A549 (cell line): Measurements from ENCODE around the gene MYO5C. TPM values are rescaled to one million over a fixed set of nuclear protein-coding genes. Genes with fewer than 3 reads are reported as not detected.

ENCODE experiments used
- ATAC-seq, 2 experiments: fragments of 200-7000 bp in 1 of 2; fragments of >200 bp in 1 of 2; cut with Nextera tagmentation in 1 of 2; cut with Tn5 transposase in 1 of 2; 3 replicates each; pipeline versions ENCODE4 v1.8.0 to v1.9.1; 2018 to 2020; ENCODE audit warnings: mild to moderate bottlenecking in 1 of 2, moderate library complexity in 1 of 2
- CTCF ChIA-PET: fragments of 300-600 bp; sonication (Branson Sonifier 250); formaldehyde crosslinking; extraction: SDS; loops from one replicate; lab custom pipeline; 2021; ENCODE audit warnings: antibody characterized with exemption, inconsistent platforms; lab: Yijun Ruan, JAX
- POLR2A ChIA-PET: fragments of 350-600 bp; formaldehyde crosslinking; extraction: SDS; loops from one replicate; lab custom pipeline; 2021; ENCODE audit warnings: antibody characterized with exemption, inconsistent platforms; lab: Yijun Ruan, JAX
- DNase-seq, 2 experiments: peaks; one replicate each; pipeline versions ENCODE4 v3.0.0 to v3.0.0-alpha.2; 2011 to 2016; ENCODE audit warnings: low read depth in 1 of 2, low spot score in 1 of 2
- FAIRE-seq: peaks from 2 replicates; lab custom pipeline; 2011; peaks lifted over from hg19 to GRCh38; lab: Jason Lieb, UNC
- H3K27ac ChIP-seq, 2 experiments: fragments of >200 bp; sonication (Bioruptor Twin); formaldehyde crosslinking; 3 replicates each; pipeline ENCODE4 v1.5.1; 2016 to 2017
- H3K4me1 ChIP-seq: fragments of >200 bp; sonication (Bioruptor Twin); formaldehyde crosslinking; 3 replicates; pipeline ENCODE4 v1.6.1; 2016
- H3K4me2 ChIP-seq: fragments of >200 bp; sonication (Bioruptor Twin); formaldehyde crosslinking; 3 replicates; pipeline ENCODE4 v1.6.1; 2016
- H3K4me3 ChIP-seq: fragments of >200 bp; sonication (Bioruptor Twin); formaldehyde crosslinking; 3 replicates; pipeline ENCODE4 v1.5.1; 2016
- H3K9me3 ChIP-seq: fragments of >200 bp; sonication (Bioruptor Twin); formaldehyde crosslinking; 3 replicates; pipeline ENCODE4 v1.6.1; 2016
- HMGXB4 ChIP-seq: fragments of 250-450 bp; sonication (Bioruptor Pico); IDR thresholded peaks from 2 replicates; pipeline ENCODE4 v1.5.0; 2021; ENCODE audit warnings: mild to moderate bottlenecking, moderate library complexity, borderline replicate concordance
- KDM5A ChIP-seq: fragments of 200-600 bp; sonication (generic); IDR thresholded peaks from 2 replicates; pipeline ENCODE4 v1.6.1; 2016; ENCODE audit warnings: antibody characterized with exemption, mild to moderate bottlenecking
- MAZ ChIP-seq: fragments of 150-350 bp; IDR thresholded peaks from 2 replicates; pipeline ENCODE4 v1.6.1; 2014; ENCODE audit warnings: antibody characterized with exemption, low read depth, low read length, borderline replicate concordance
- NFE2L2 ChIP-seq: fragments of 150-350 bp; conservative IDR thresholded peaks from 2 replicates; pipeline ENCODE4 v1.6.1; 2014; ENCODE audit warnings: low read length
- POLR2A ChIP-seq: IDR thresholded peaks from 2 replicates; pipeline ENCODE4 v1.6.1; 2012; ENCODE audit warnings: mild to moderate bottlenecking, low read length
- POLR2AphosphoS2 ChIP-seq: conservative IDR thresholded peaks from 2 replicates; pipeline ENCODE4 v1.6.1; 2012; ENCODE audit warnings: low read length, improper control_type of control experiment, inconsistent platforms
- RAD21 ChIP-seq, 2 experiments: fragments of >200 bp in 1 of 2; sonication (Bioruptor Twin) in 1 of 2; formaldehyde crosslinking in 1 of 2; IDR thresholded peaks in 1 of 2; conservative IDR thresholded peaks in 1 of 2; 2 replicates in 1 of 2; 3 replicates in 1 of 2; pipeline ENCODE4 v1.6.1; 2012 to 2018; ENCODE audit warnings: inconsistent platforms in 1 of 2
- RFX5 ChIP-seq: fragments of 450-650 bp; IDR thresholded peaks from 2 replicates; pipeline ENCODE4 v1.7.1; 2014; ENCODE audit warnings: antibody characterized with exemption, mild to moderate bottlenecking, moderate library complexity
- RNF2 ChIP-seq: fragments of 200-600 bp; sonication (generic); IDR thresholded peaks from 2 replicates; pipeline ENCODE4 v1.6.1; 2016; ENCODE audit warnings: low read depth, mild to moderate bottlenecking, antibody characterized with exemption, moderate library complexity, borderline replicate concordance
- ZNF302 ChIP-seq: fragments of 250-450 bp; sonication (Bioruptor Pico); IDR thresholded peaks from 2 replicates; pipeline ENCODE4 v1.9.0; 2021; ENCODE audit warnings: inconsistent platforms, mild to moderate bottlenecking, moderate library complexity
- ZSCAN20 ChIP-seq: fragments of 250-450 bp; sonication (Bioruptor Pico); IDR thresholded peaks from 2 replicates; pipeline ENCODE4 v1.8.0; 2022; ENCODE audit warnings: mild to moderate bottlenecking, moderate library complexity
- WGBS: methylation state at CpG from one replicate; pipeline ENCODE4 v1.1.6; 2017; ENCODE audit errors: missing lambda C conversion rate; 5-methylcytosine and 5-hydroxymethylcytosine counted together
- polyA plus RNA-seq, 4 experiments: library from polyadenylated mRNA; depleted of rRNA in 3 of 4; stranded (reverse); fragments of >200 nt; fragmentation: RNase III in 1 of 4; extraction: RNeasy Plus Mini Kit Qiagen cat#74134 plus additional on column Dnase treatment in 1 of 4; gene quantifications; 2 replicates in 3 of 4; 3 replicates in 1 of 4; pipeline ENCODE4 v1.2.3, GENCODE V29; 2011 to 2017
- TF ChIP-seq, protein P1 (sequence below): fragments of >200 bp; sonication (Bioruptor Twin); formaldehyde crosslinking; IDR thresholded peaks from 3 replicates; pipeline ENCODE4 v1.6.1; 2016
- TF ChIP-seq, protein P2 (sequence below): fragments of 150-350 bp; IDR thresholded peaks from 2 replicates; pipeline ENCODE4 v1.6.1; 2014; ENCODE audit warnings: low read depth, mild to moderate bottlenecking, low read length

Gene MYO5C
- polyA plus RNA-seq, 2 of the 4 experiments (the other 2 are of a cell fraction) = 6.2 to 27.6 TPM

DNA sequence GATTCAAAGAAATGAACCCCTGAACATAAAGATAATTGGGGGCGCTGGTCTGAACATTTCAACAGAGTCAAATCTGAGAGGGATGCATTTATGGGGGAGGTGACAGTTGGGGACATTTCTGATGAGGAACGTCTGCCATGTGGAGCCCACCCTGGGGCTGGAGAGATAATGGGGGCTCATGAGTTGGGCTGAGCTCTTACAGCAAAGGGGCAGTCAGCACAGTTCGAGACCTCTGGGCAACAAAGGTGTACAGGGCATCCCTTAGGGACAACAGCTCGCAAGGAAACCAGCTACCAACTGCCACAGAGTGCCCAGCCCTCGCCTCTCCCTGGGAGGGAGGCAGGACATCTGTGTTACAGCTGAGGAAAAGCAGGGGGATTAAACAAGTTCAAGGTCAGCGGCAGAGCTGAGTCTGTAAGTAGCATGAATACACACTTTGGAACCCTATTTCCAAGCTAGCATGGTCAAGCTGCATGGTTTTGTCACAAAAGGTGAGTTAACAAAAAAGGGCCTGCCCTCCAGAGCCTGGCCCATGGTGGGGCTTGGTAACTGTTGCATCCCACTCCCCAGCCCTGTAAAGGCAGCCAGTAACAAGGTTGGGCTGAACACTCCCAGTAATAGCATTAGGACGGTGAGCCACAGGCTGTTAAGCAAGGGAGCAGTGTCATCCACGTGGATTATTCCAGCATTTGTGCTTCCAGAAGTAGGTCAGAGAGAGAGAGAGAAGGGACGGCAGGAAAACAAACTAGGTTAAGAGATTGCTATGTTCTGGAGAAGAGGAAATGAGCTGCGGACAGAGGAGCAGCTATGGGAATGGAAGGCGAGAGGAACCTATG is 108.7 kb downstream of the MYO5C start:
- ATAC-seq (no peak), DNase-seq (no peak), FAIRE-seq (no peak)
- H3K4me2 ChIP-seq = no peak overlapping the region
- TF ChIP-seq RFX5 (no peak), HMGXB4 (CRISPR knock-in tag) (no peak), MAZ (no peak), RNF2 (no peak), RAD21 (conservative IDR thresholded peaks at IDR 0.05 in 1 of 2, IDR thresholded peaks at IDR 0.05 in 1 of 2) (no peak)
- TF ChIP-seq, protein P1, sequence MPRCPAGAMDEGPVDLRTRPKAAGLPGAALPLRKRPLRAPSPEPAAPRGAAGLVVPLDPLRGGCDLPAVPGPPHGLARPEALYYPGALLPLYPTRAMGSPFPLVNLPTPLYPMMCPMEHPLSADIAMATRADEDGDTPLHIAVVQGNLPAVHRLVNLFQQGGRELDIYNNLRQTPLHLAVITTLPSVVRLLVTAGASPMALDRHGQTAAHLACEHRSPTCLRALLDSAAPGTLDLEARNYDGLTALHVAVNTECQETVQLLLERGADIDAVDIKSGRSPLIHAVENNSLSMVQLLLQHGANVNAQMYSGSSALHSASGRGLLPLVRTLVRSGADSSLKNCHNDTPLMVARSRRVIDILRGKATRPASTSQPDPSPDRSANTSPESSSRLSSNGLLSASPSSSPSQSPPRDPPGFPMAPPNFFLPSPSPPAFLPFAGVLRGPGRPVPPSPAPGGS = no peak
- ChIA-PET CTCF (interaction anchor here (0.6 to 4.8 kb wide), 3 partner anchors 22 to 41 kb away, joined by 3 to 17 read pairs (median 15); no protein-coding TSS in a partner anchor), POLR2A (interaction anchor here (0.5 kb wide), 1 partner anchor 257 kb away, joined by 3 read pairs; no protein-coding TSS in a partner anchor)
- H3K9me3 ChIP-seq = no peaks in the 10 kb centered on the region
- no peak overlapping the region for H3K27ac ChIP-seq
- no peaks in the 10 kb centered on the region for H3K4me1 ChIP-seq
- no peak overlapping the region for H3K4me3 ChIP-seq
- 80% methylated on average over 11 of the region's 11 CpGs for WGBS

- CTCF ChIA-PET = interaction anchor here (1.6 to 4.1 kb wide), 8 partner anchors 8 to 550 kb away, joined by 3 to 29 read pairs (median 14); no protein-coding TSS in a partner anchor
- ATAC-seq = no peak
Observed at GRCh38 chr15:52185151-52185561, 110.4 kb downstream of the MYO5C start.

DNA sequence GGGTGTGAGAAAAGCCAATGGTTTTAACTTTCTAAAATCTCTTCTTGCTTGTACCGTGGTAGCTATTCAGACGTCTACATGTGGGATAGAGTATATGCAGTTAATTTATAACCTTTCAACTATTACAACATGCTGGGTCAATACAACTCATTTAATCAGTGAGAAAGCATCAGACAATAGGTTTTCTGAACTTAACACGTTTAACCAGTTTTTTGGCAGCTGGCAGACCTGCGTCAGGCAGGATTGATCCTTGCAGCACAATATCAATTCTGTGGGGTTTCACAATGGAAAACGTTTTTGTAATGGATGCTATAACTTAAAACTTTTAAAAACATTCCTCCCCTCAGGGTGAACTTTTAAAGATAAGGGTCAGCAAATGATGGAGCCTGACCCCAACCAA is 110.9 kb downstream of the MYO5C start:
- 70% methylated on average over 5 of the region's 5 CpGs for WGBS
- H3K4me1 ChIP-seq = 0 out of 3 replicates have a peak, but pooled peaks cover 5% of the 10 kb centered on the region
- FAIRE-seq = no peak
- ChIA-PET POLR2A (no interaction called here), CTCF (interaction anchor here (1.2 to 4.1 kb wide), 12 partner anchors 9 to 550 kb away, joined by 3 to 29 read pairs (median 6); no protein-coding TSS in a partner anchor)
- no peak for DNase-seq
- H3K4me2 ChIP-seq = no peak overlapping the region
- ATAC-seq = no peak
- no peak overlapping the region for H3K4me3 ChIP-seq
- TF ChIP-seq, protein P2, sequence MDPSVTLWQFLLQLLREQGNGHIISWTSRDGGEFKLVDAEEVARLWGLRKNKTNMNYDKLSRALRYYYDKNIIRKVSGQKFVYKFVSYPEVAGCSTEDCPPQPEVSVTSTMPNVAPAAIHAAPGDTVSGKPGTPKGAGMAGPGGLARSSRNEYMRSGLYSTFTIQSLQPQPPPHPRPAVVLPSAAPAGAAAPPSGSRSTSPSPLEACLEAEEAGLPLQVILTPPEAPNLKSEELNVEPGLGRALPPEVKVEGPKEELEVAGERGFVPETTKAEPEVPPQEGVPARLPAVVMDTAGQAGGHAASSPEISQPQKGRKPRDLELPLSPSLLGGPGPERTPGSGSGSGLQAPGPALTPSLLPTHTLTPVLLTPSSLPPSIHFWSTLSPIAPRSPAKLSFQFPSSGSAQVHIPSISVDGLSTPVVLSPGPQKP = no peak
- TF ChIP-seq POLR2A (no peak), ZNF302 (CRISPR knock-in tag) (no peak), NFE2L2 (no peak)
- TF ChIP-seq, all 56 proteins: peak for 0
- Histone ChIP-seq H3K27ac (no peak overlapping the region), H3K9me3 (no peaks in the 10 kb centered on the region)

More at GRCh38 chr15:52185151-52185561, 110.4 kb downstream of the MYO5C start:
- no peak for FAIRE-seq
- Histone ChIP-seq H3K4me3 (no peak overlapping the region), H3K4me2 (no peak overlapping the region), H3K4me1 (0 out of 3 replicates have a peak, but pooled peaks cover 5% of the 10 kb centered on the region), H3K9me3 (no peaks in the 10 kb centered on the region), H3K27ac (no peak overlapping the region)
- TF ChIP-seq POLR2AphosphoS2 (no peak), ZSCAN20 (CRISPR knock-in tag) (no peak), KDM5A (no peak)
- DNase-seq = no peak
- POLR2A ChIA-PET = no interaction called here
- WGBS = 81% methylated on average over 7 of the region's 7 CpGs
